ENCODE results near the gene NBPF9. TPM values are rescaled to one million over a fixed set of nuclear protein-coding genes. Genes with fewer than 3 reads are reported as not detected.
"Not testable (repeated sequence)": the region's sequence is repeated elsewhere in the genome, so short reads cannot be mapped to it uniquely, and the experiment has no call there.

NBPF9 gene
- total RNA-seq = 1 to 10 TPM; 2.5 to 7.0 (median 3.3) TPM

GRCh38 chr1:149103109-149104081 is at the start of gene NBPF9:
TSS of gene NBPF9 (minus strand) at chr1:149103551. CDS start at chr1:149082139, 21,412 bp downstream.
- H3K4me1 ChIP-seq; intact Hi-C loops (cut with DNase I; ENCODE audit: low total_unique reads); in situ Hi-C loops (cut with MboI; ENCODE audit: low sequenced_read_pairs in 4 of 4); H3K9me3 ChIP-seq; H3K36me3 ChIP-seq; H3K27me3 ChIP-seq: not testable (repeated sequence)
- ATAC-seq (peak; percentile 97), DNase-seq (peak; percentile 17 to 68)
- peak; percentile 24 to 59 for TF ChIP-seq POLR2A (IDR thresholded peaks at IDR 0.05)
- H3K27ac ChIP-seq = peak within 1 kb of the TSS; percentile 63 to 81 (median 77)
- peak within 1 kb of the TSS; percentile 47 to 65 (median 54) for H3K4me3 ChIP-seq

- in situ Hi-C loops (cut with MboI; ENCODE audit: low sequenced_read_pairs in 4 of 4); H3K36me3 ChIP-seq; H3K27me3 ChIP-seq; intact Hi-C loops (cut with DNase I; ENCODE audit: low total_unique reads); ATAC-seq; H3K9me3 ChIP-seq; DNase-seq; H3K4me3 ChIP-seq; H3K4me1 ChIP-seq; H3K27ac ChIP-seq: not testable (repeated sequence)
Observed at GRCh38 chr1:149149909-149150308, 46.6 kb upstream of the NBPF9 start.

GRCh38 chr1:149137585-149137984 is 34.2 kb upstream of the NBPF9 start:
- H3K4me3 ChIP-seq; H3K27me3 ChIP-seq; DNase-seq; H3K4me1 ChIP-seq; ATAC-seq; H3K9me3 ChIP-seq; H3K27ac ChIP-seq; intact Hi-C loops (cut with DNase I; ENCODE audit: low total_unique reads); H3K36me3 ChIP-seq; in situ Hi-C loops (cut with MboI; ENCODE audit: low sequenced_read_pairs in 4 of 4): not testable (repeated sequence)

- in situ Hi-C loops (cut with MboI; ENCODE audit: low sequenced_read_pairs in 4 of 4) = not testable (repeated sequence)
Observed at GRCh38 chr1:149130938-149131337, 27.6 kb upstream of the NBPF9 start.

GRCh38 chr1:149129245-149129644 is 25.9 kb upstream of the NBPF9 start:
- H3K4me1 ChIP-seq; ATAC-seq; H3K9me3 ChIP-seq; H3K27me3 ChIP-seq; H3K36me3 ChIP-seq; DNase-seq; in situ Hi-C loops (cut with MboI; ENCODE audit: low sequenced_read_pairs in 4 of 4); H3K27ac ChIP-seq; intact Hi-C loops (cut with DNase I; ENCODE audit: low total_unique reads): not testable (repeated sequence)
- peak overlapping the region in 1 of 4 donors; percentile 47 for H3K4me3 ChIP-seq

More at GRCh38 chr1:149130938-149131337, 27.6 kb upstream of the NBPF9 start:
- H3K4me1 ChIP-seq; ATAC-seq; H3K4me3 ChIP-seq; intact Hi-C loops (cut with DNase I; ENCODE audit: low total_unique reads); DNase-seq; H3K27ac ChIP-seq; H3K27me3 ChIP-seq; H3K36me3 ChIP-seq; H3K9me3 ChIP-seq: not testable (repeated sequence)

GRCh38 chr1:149126555-149127145 is 23.3 kb upstream of the NBPF9 start:
- H3K36me3 ChIP-seq; H3K27me3 ChIP-seq; in situ Hi-C loops (cut with MboI; ENCODE audit: low sequenced_read_pairs in 4 of 4); H3K9me3 ChIP-seq; H3K4me3 ChIP-seq; intact Hi-C loops (cut with DNase I; ENCODE audit: low total_unique reads); DNase-seq; ATAC-seq; H3K4me1 ChIP-seq; H3K27ac ChIP-seq: not testable (repeated sequence)

GRCh38 chr1:149123948-149124926 is 20.9 kb upstream of the NBPF9 start:
- H3K4me1 ChIP-seq; H3K36me3 ChIP-seq; H3K27me3 ChIP-seq; H3K9me3 ChIP-seq; DNase-seq; ATAC-seq; in situ Hi-C loops (cut with MboI; ENCODE audit: low sequenced_read_pairs in 4 of 4); intact Hi-C loops (cut with DNase I; ENCODE audit: low total_unique reads); H3K27ac ChIP-seq: not testable (repeated sequence)
- peak overlapping the region in 2 of 4 donors; percentile 24 to 31 for H3K4me3 ChIP-seq

- H3K27ac ChIP-seq; H3K4me3 ChIP-seq; H3K27me3 ChIP-seq; H3K4me1 ChIP-seq; DNase-seq; H3K9me3 ChIP-seq; H3K36me3 ChIP-seq; intact Hi-C loops (cut with DNase I; ENCODE audit: low total_unique reads); in situ Hi-C loops (cut with MboI; ENCODE audit: low sequenced_read_pairs in 4 of 4); ATAC-seq: not testable (repeated sequence)
Observed at GRCh38 chr1:149112828-149113227, 9.5 kb upstream of the NBPF9 start.

GRCh38 chr1:149110343-149110742 is 7.0 kb upstream of the NBPF9 start:
- H3K4me3 ChIP-seq; ATAC-seq; H3K9me3 ChIP-seq; DNase-seq; intact Hi-C loops (cut with DNase I; ENCODE audit: low total_unique reads); H3K4me1 ChIP-seq; in situ Hi-C loops (cut with MboI; ENCODE audit: low sequenced_read_pairs in 4 of 4); H3K27ac ChIP-seq; H3K27me3 ChIP-seq; H3K36me3 ChIP-seq: not testable (repeated sequence)

GRCh38 chr1:149102574-149102973 is 777 bp downstream of the NBPF9 start:
- DNase-seq (peak; percentile 4 to 23), ATAC-seq (peak; percentile 56 to 58)
- H3K9me3 ChIP-seq; in situ Hi-C loops (cut with MboI; ENCODE audit: low sequenced_read_pairs in 4 of 4); H3K36me3 ChIP-seq; H3K4me1 ChIP-seq; H3K27me3 ChIP-seq; intact Hi-C loops (cut with DNase I; ENCODE audit: low total_unique reads): not testable (repeated sequence)
- Histone ChIP-seq H3K4me3 (peak overlapping the region in 3 of 4 donors; percentile 39 to 65 (median 39)), H3K27ac (peak overlapping the region in 1 of 4 donors; percentile 28)

GRCh38 chr1:149098276-149098675 is 5.1 kb downstream of the NBPF9 start:
- ATAC-seq; H3K4me1 ChIP-seq; intact Hi-C loops (cut with DNase I; ENCODE audit: low total_unique reads); DNase-seq; in situ Hi-C loops (cut with MboI; ENCODE audit: low sequenced_read_pairs in 4 of 4); H3K36me3 ChIP-seq; H3K27me3 ChIP-seq; H3K4me3 ChIP-seq; H3K27ac ChIP-seq; H3K9me3 ChIP-seq: not testable (repeated sequence)

Data from gastrocnemius medialis (tissue), 4 donors.